ENCODE data around the gene RGS12. TPM values are rescaled to one million over a fixed set of nuclear protein-coding genes. Genes with fewer than 3 reads are reported as not detected.

Gene RGS12
- total and polyA plus RNA-seq, 2 of the 13 experiments (the other 11 are each of a cell fraction or from before 2014, with no cell fraction given) = 21.0 to 27.7 TPM

- H3K9me3 ChIP-seq (ENCODE audit: low read length) = no peaks in the 10 kb centered on the region
- ATAC-seq (no peak), FAIRE-seq (no peak), DNase-seq (ENCODE audit: low spot score) (no peak)
- H3K9ac ChIP-seq (ENCODE audit: insufficient read depth, low read depth, low read length) = 0 out of 2 replicates have a peak within 1 kb of the TSS, but pooled peaks have one; percentile 58
- 83% methylated on average over 51 of the region's 72 CpGs for WGBS (ENCODE audit: low lambda C conversion rate)
- no TSS peak for BruUV-seq (replicated peaks)
- intact Hi-C loops (cut with micrococcal nuclease; ENCODE audit: unreplicated experiment) = no loop called here
- TF ChIP-seq RFX1 (IDR thresholded peaks at IDR 0.05) = peak; percentile 35; the same call in 1 of the 2 replicates
- no peak for TF ChIP-seq TFE3 (CRISPR knock-in tag; IDR thresholded peaks at IDR 0.05)
- H4K20me1 ChIP-seq (ENCODE audit: insufficient read depth, low read length) = 0 out of 2 replicates have a peak, but pooled peaks cover 3% of the 10 kb centered on the region
- ChIA-PET CTCF (ENCODE audit: low intra/inter-chr PET ratio, low total read pairs) (no interaction called here), POLR2A (interaction anchor here (0.6 kb wide), 1 partner anchor 47 kb away, joined by 3 read pairs; no protein-coding TSS in a partner anchor)
- H3K79me2 ChIP-seq (ENCODE audit: insufficient read depth, low read length) = no peaks in the 10 kb centered on the region
- no peaks in the 10 kb centered on the region for H3K36me3 ChIP-seq (replicated peaks in 1 of 2; ENCODE audit: control insufficient read depth in 1 of 2, insufficient read depth in 2 of 2, low read length in 2 of 2)
- in situ Hi-C loops (cut with HindIII; ENCODE audit: extremely low pct_ligation_motif_present, low pct_unique_long_range_greater_than_20kb) = no loop called here
- H3K27me3 ChIP-seq (ENCODE audit: control insufficient read depth in 1 of 2, insufficient read depth in 2 of 2, low read length in 2 of 2) = no peaks in the 10 kb centered on the region
- H2AFZ ChIP-seq (ENCODE audit: low read length) = no peak within 1 kb of the TSS
- no peak within 1 kb of the TSS for H3K4me2 ChIP-seq (ENCODE audit: low read depth, low read length)
- H3K27ac ChIP-seq (ENCODE audit: extremely low read length, insufficient read depth, low read length) = no peak within 1 kb of the TSS
- no peak within 1 kb of the TSS for H3K4me3 ChIP-seq (replicated peaks in 1 of 3; ENCODE audit: insufficient read depth in 1 of 3, low read depth in 2 of 3, low read length in 3 of 3)
- peaks cover 31% of the 10 kb centered on the region for H3K4me1 ChIP-seq (ENCODE audit: insufficient read depth, low read length)
Observed at GRCh38 chr4:3248811-3249661, 43.8 kb upstream of the RGS12 start, which contains the start of gene MSANTD1. Gene MSANTD1, plus strand, starts transcription at chr4:3249159. Its CDS starts 64 bp downstream, at chr4:3249223.

- BruUV-seq (replicated peaks) = no TSS peak
- ChIA-PET POLR2A (interaction anchor here (0.6 kb wide), 1 partner anchor 48 kb away, joined by 3 read pairs; no protein-coding TSS in a partner anchor), CTCF (ENCODE audit: low intra/inter-chr PET ratio, low total read pairs) (no interaction called here)
- peak overlapping the region; percentile 58; the same call in 1 of the 2 replicates for H3K9ac ChIP-seq (ENCODE audit: insufficient read depth, low read depth, low read length)
- ATAC-seq = no peak
- no peak overlapping the region for H3K27ac ChIP-seq (ENCODE audit: extremely low read length, insufficient read depth, low read length)
- WGBS (ENCODE audit: low lambda C conversion rate) = 58% methylated on average over 9 of the region's 20 CpGs
- peaks cover 31% of the 10 kb centered on the region for H3K4me1 ChIP-seq (ENCODE audit: insufficient read depth, low read length)
- FAIRE-seq = no peak
- H3K4me3 ChIP-seq (replicated peaks in 1 of 3; ENCODE audit: insufficient read depth in 1 of 3, low read depth in 2 of 3, low read length in 3 of 3) = peak overlapping the region in 1 of 3 experiments; percentile 76; a peak in 2 of 6 replicates
- no peak for TF ChIP-seq CSRNP1 (CRISPR knock-in tag; IDR thresholded peaks at IDR 0.05)
- TF ChIP-seq HNRNPL (IDR thresholded peaks at IDR 0.05; ENCODE audit: low read depth, low read length) = 0 out of 2 replicates have a peak, but pooled peaks have one; percentile 11
- DNase-seq (ENCODE audit: low spot score) = no peak
- no peaks in the 10 kb centered on the region for H3K27me3 ChIP-seq (ENCODE audit: control insufficient read depth in 1 of 2, insufficient read depth in 2 of 2, low read length in 2 of 2)
- H4K20me1 ChIP-seq (ENCODE audit: insufficient read depth, low read length) = no peaks in the 10 kb centered on the region
- no peaks in the 10 kb centered on the region for H3K9me3 ChIP-seq (ENCODE audit: low read length)
- H3K4me2 ChIP-seq (ENCODE audit: low read depth, low read length) = peak overlapping the region; percentile 91
- intact Hi-C loops (cut with micrococcal nuclease; ENCODE audit: unreplicated experiment) = no loop called here
- H2AFZ ChIP-seq (ENCODE audit: low read length) = no peak overlapping the region
- no peaks in the 10 kb centered on the region for H3K36me3 ChIP-seq (replicated peaks in 1 of 2; ENCODE audit: control insufficient read depth in 1 of 2, insufficient read depth in 2 of 2, low read length in 2 of 2)
- in situ Hi-C loops (cut with HindIII; ENCODE audit: extremely low pct_ligation_motif_present, low pct_unique_long_range_greater_than_20kb) = no loop called here
- H3K79me2 ChIP-seq (ENCODE audit: insufficient read depth, low read length) = no peaks in the 10 kb centered on the region
Observed at GRCh38 chr4:3249711-3250437, 42.9 kb upstream of the RGS12 start.

All from HepG2 (cell line).